ENCODE data around the gene TDRD15. TPM values are rescaled to one million over a fixed set of nuclear protein-coding genes. Genes with fewer than 3 reads are reported as not detected.
A peak's percentile ranks its signal among the peaks of the same experiment; 100 is the strongest.

TDRD15 gene
- total RNA-seq, 1 donor = not detected

GRCh38 chr2:21103274-21103891, 20.4 kb upstream of the TDRD15 start:
- no peak for DNase-seq (ENCODE audit: low read depth)
- no peak overlapping the region for H3K4me3 ChIP-seq (ENCODE audit: low read depth, low read length)
- TF ChIP-seq, protein P1, sequence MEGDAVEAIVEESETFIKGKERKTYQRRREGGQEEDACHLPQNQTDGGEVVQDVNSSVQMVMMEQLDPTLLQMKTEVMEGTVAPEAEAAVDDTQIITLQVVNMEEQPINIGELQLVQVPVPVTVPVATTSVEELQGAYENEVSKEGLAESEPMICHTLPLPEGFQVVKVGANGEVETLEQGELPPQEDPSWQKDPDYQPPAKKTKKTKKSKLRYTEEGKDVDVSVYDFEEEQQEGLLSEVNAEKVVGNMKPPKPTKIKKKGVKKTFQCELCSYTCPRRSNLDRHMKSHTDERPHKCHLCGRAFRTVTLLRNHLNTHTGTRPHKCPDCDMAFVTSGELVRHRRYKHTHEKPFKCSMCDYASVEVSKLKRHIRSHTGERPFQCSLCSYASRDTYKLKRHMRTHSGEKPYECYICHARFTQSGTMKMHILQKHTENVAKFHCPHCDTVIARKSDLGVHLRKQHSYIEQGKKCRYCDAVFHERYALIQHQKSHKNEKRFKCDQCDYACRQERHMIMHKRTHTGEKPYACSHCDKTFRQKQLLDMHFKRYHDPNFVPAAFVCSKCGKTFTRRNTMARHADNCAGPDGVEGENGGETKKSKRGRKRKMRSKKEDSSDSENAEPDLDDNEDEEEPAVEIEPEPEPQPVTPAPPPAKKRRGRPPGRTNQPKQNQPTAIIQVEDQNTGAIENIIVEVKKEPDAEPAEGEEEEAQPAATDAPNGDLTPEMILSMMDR (IDR thresholded peaks at IDR 0.05; ENCODE audit: insufficient read depth, low read length) = no peak

DNA sequence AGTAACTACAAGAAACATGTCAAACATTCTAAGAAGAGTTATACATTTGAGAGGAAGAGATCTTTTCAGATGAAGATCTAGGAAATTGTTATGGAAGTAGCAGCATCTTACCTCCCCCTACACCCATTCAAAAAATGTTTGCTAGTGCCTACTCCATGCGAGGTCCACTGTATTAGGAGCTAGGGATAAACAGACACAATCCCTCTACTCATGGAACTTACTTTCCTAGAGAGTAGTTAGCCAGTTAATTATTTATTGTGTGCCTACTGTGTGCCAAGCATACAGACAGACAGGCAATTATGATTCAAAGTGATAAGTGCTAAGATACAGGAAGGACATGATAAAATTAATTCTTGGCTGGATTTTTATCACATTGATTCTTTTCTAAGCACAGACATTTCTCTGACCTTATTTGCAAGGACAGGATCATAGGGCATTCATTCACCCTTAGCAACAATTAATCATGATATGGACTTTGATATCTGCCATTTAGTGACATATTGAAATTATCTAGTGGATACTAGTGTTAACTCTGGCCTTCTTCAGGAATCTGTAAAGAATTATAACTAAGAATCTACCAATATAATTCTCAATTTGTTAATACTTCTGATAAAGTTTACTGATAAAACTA, 19.6 kb upstream of the TDRD15 start:
- TF ChIP-seq, protein P1 (IDR thresholded peaks at IDR 0.05; ENCODE audit: insufficient read depth, low read length) = no peak
- no peak overlapping the region for H3K4me3 ChIP-seq (ENCODE audit: low read depth, low read length)
- no peak for DNase-seq (ENCODE audit: low read depth)

- TF ChIP-seq, protein P1 (IDR thresholded peaks at IDR 0.05; ENCODE audit: insufficient read depth, low read length) = no peak
- DNase-seq (ENCODE audit: low read depth) = no peak
Measured at GRCh38 chr2:21111012-21111411, 12.8 kb upstream of the TDRD15 start.

GRCh38 chr2:21117688-21118087, 6.1 kb upstream of the TDRD15 start:
- no peak overlapping the region for H3K4me3 ChIP-seq (ENCODE audit: low read depth, low read length)
- no peak for DNase-seq (ENCODE audit: low read depth)

More at GRCh38 chr2:21111012-21111411, 12.8 kb upstream of the TDRD15 start:
- no peak overlapping the region for H3K4me3 ChIP-seq (ENCODE audit: low read depth, low read length)

GRCh38 chr2:21118302-21118920, 5.4 kb upstream of the TDRD15 start:
- peak; percentile 2 for DNase-seq (ENCODE audit: low read depth)
- TF ChIP-seq, protein P1 (IDR thresholded peaks at IDR 0.05; ENCODE audit: insufficient read depth, low read length) = no peak
- no peak overlapping the region for H3K4me3 ChIP-seq (ENCODE audit: low read depth, low read length)

More at GRCh38 chr2:21117688-21118087, 6.1 kb upstream of the TDRD15 start:
- TF ChIP-seq, protein P1 (IDR thresholded peaks at IDR 0.05; ENCODE audit: insufficient read depth, low read length) = no peak

- TF ChIP-seq, protein P1 (IDR thresholded peaks at IDR 0.05; ENCODE audit: insufficient read depth, low read length) = no peak
- DNase-seq (ENCODE audit: low read depth) = no peak
- no peak overlapping the region for H3K4me3 ChIP-seq (ENCODE audit: low read depth, low read length)
Measured at GRCh38 chr2:21131861-21132260, 8.1 kb downstream of the TDRD15 start.

Measured in fibroblast of the aortic adventitia (primary cell).